ENCODE measurements around the gene OR4S1. TPM values are rescaled to one million over a fixed set of nuclear protein-coding genes. Genes with fewer than 3 reads are reported as not detected.

The OR4S1 gene
- not detected in 2 replicates for total RNA-seq

- H3K4me3 ChIP-seq (ENCODE audit: insufficient read depth, low read length), result no peak within 1 kb of the TSS
- TF ChIP-seq, protein P1, sequence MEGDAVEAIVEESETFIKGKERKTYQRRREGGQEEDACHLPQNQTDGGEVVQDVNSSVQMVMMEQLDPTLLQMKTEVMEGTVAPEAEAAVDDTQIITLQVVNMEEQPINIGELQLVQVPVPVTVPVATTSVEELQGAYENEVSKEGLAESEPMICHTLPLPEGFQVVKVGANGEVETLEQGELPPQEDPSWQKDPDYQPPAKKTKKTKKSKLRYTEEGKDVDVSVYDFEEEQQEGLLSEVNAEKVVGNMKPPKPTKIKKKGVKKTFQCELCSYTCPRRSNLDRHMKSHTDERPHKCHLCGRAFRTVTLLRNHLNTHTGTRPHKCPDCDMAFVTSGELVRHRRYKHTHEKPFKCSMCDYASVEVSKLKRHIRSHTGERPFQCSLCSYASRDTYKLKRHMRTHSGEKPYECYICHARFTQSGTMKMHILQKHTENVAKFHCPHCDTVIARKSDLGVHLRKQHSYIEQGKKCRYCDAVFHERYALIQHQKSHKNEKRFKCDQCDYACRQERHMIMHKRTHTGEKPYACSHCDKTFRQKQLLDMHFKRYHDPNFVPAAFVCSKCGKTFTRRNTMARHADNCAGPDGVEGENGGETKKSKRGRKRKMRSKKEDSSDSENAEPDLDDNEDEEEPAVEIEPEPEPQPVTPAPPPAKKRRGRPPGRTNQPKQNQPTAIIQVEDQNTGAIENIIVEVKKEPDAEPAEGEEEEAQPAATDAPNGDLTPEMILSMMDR (IDR thresholded peaks at IDR 0.05; ENCODE audit: extremely low read depth, low read depth, low read length), result no peak
- no peaks in the 10 kb centered on the region for H3K4me1 ChIP-seq (ENCODE audit: insufficient read depth, low read length)
- no peak for DNase-seq (ENCODE audit: insufficient read length, low spot score, missing footprints)
- H3K9me3 ChIP-seq (ENCODE audit: low read depth, low read length), result no peaks in the 10 kb centered on the region
- H3K79me2 ChIP-seq (ENCODE audit: insufficient read depth, low read length), result no peaks in the 10 kb centered on the region
- no peak within 1 kb of the TSS for H3K4me2 ChIP-seq (ENCODE audit: insufficient read depth, low read length)
- no peak within 1 kb of the TSS for H3K27ac ChIP-seq (ENCODE audit: low read depth, low read length)
- H4K20me1 ChIP-seq (ENCODE audit: insufficient read depth, low read length), result no peaks in the 10 kb centered on the region
- H3K36me3 ChIP-seq (ENCODE audit: insufficient read depth, low read length), result no peaks in the 10 kb centered on the region
- H2AFZ ChIP-seq (ENCODE audit: low read length), result no peak within 1 kb of the TSS
- no peaks in the 10 kb centered on the region for H3K27me3 ChIP-seq (ENCODE audit: insufficient read depth, low read length)
Measured at GRCh38 chr11:48305923-48306322, at the start of gene OR4S1. TSS of gene OR4S1 (plus strand) at chr11:48306223. CDS start at chr11:48306223, 0 bp downstream.

DNA sequence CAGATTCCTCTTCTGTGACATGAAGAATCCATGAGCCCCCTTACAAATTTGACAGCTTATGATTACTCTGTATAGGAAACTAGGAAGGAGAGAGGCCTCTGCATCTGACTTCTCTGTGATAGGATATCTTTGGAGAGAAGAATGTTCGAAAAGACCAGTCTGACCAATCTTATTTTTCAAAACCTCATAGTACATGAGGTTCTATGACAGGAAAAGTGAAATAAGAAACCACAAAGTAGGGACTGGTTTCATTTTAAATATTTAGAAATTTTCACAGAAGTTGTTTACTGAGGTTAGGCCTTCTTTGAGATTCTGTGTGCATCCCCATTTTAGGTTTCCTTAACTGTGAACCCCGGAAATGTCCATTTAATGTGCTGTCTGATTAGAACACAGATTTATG is 44.4 kb upstream of the OR4S1 start:
- H3K9me3 ChIP-seq (ENCODE audit: low read depth, low read length), result no peaks in the 10 kb centered on the region
- no peaks in the 10 kb centered on the region for H3K4me1 ChIP-seq (ENCODE audit: insufficient read depth, low read length)
- no peak overlapping the region for H3K4me3 ChIP-seq (ENCODE audit: insufficient read depth, low read length)
- H3K4me2 ChIP-seq (ENCODE audit: insufficient read depth, low read length), result no peak overlapping the region
- no peaks in the 10 kb centered on the region for H3K36me3 ChIP-seq (ENCODE audit: insufficient read depth, low read length)
- H4K20me1 ChIP-seq (ENCODE audit: insufficient read depth, low read length), result no peaks in the 10 kb centered on the region
- no peaks in the 10 kb centered on the region for H3K79me2 ChIP-seq (ENCODE audit: insufficient read depth, low read length)
- no peaks in the 10 kb centered on the region for H3K27me3 ChIP-seq (ENCODE audit: insufficient read depth, low read length)
- no peak overlapping the region for H2AFZ ChIP-seq (ENCODE audit: low read length)
- H3K27ac ChIP-seq (ENCODE audit: low read depth, low read length), result no peak overlapping the region
- no peak for DNase-seq (ENCODE audit: insufficient read length, low spot score, missing footprints)
- TF ChIP-seq, protein P1 (IDR thresholded peaks at IDR 0.05; ENCODE audit: extremely low read depth, low read depth, low read length), result no peak

GRCh38 chr11:48263423-48263911 is 42.6 kb upstream of the OR4S1 start, which contains the start of gene OR4X1:
TSS of gene OR4X1 (plus strand) at chr11:48263861. CDS start at chr11:48263861, 0 bp downstream.
- no peak for DNase-seq (ENCODE audit: insufficient read length, low spot score, missing footprints)
- no peaks in the 10 kb centered on the region for H3K79me2 ChIP-seq (ENCODE audit: insufficient read depth, low read length)
- TF ChIP-seq, protein P1 (IDR thresholded peaks at IDR 0.05; ENCODE audit: extremely low read depth, low read depth, low read length), result no peak

GRCh38 chr11:48270621-48271020 is 35.4 kb upstream of the OR4S1 start:
- TF ChIP-seq, protein P1 (IDR thresholded peaks at IDR 0.05; ENCODE audit: extremely low read depth, low read depth, low read length), result no peak
- no peak for DNase-seq (ENCODE audit: insufficient read length, low spot score, missing footprints)
- no peak overlapping the region for H3K4me3 ChIP-seq (ENCODE audit: insufficient read depth, low read length)

More at GRCh38 chr11:48263423-48263911, 42.6 kb upstream of the OR4S1 start, which contains the start of gene OR4X1:
- H3K4me3 ChIP-seq (ENCODE audit: insufficient read depth, low read length), result no peak within 1 kb of the TSS
- no peaks in the 10 kb centered on the region for H3K4me1 ChIP-seq (ENCODE audit: insufficient read depth, low read length)
- no peak within 1 kb of the TSS for H3K4me2 ChIP-seq (ENCODE audit: insufficient read depth, low read length)
- no peak within 1 kb of the TSS for H2AFZ ChIP-seq (ENCODE audit: low read length)
- no peaks in the 10 kb centered on the region for H3K27me3 ChIP-seq (ENCODE audit: insufficient read depth, low read length)
- no peaks in the 10 kb centered on the region for H3K36me3 ChIP-seq (ENCODE audit: insufficient read depth, low read length)
- H3K9me3 ChIP-seq (ENCODE audit: low read depth, low read length), result no peaks in the 10 kb centered on the region
- H3K27ac ChIP-seq (ENCODE audit: low read depth, low read length), result no peak within 1 kb of the TSS
- H4K20me1 ChIP-seq (ENCODE audit: insufficient read depth, low read length), result no peaks in the 10 kb centered on the region

More at GRCh38 chr11:48270621-48271020, 35.4 kb upstream of the OR4S1 start:
- H2AFZ ChIP-seq (ENCODE audit: low read length), result no peak overlapping the region
- no peak overlapping the region for H3K4me2 ChIP-seq (ENCODE audit: insufficient read depth, low read length)
- H3K79me2 ChIP-seq (ENCODE audit: insufficient read depth, low read length), result no peaks in the 10 kb centered on the region
- no peaks in the 10 kb centered on the region for H3K4me1 ChIP-seq (ENCODE audit: insufficient read depth, low read length)
- H3K27ac ChIP-seq (ENCODE audit: low read depth, low read length), result no peak overlapping the region
- H3K27me3 ChIP-seq (ENCODE audit: insufficient read depth, low read length), result no peaks in the 10 kb centered on the region
- no peaks in the 10 kb centered on the region for H4K20me1 ChIP-seq (ENCODE audit: insufficient read depth, low read length)
- H3K9me3 ChIP-seq (ENCODE audit: low read depth, low read length), result no peaks in the 10 kb centered on the region
- no peaks in the 10 kb centered on the region for H3K36me3 ChIP-seq (ENCODE audit: insufficient read depth, low read length)
